Activated naive CD4-positive, alpha-beta T cell treated with anti-CD3 and anti-CD28 coated beads for 36 hours (primary cell): Measurements from ENCODE around the gene USP53. TPM values are rescaled to one million over a fixed set of nuclear protein-coding genes. Genes with fewer than 3 reads are reported as not detected.

ENCODE experiments used
- CTCF ChIA-PET: fragments of 350-600 bp; sonication (Branson Sonifier 250); formaldehyde crosslinking; loops from one replicate; lab custom pipeline; 2021; ENCODE audit warnings: antibody characterized with exemption; lab: Charles Lee
- DNase-seq: peaks from one replicate; pipeline ENCODE4 v3.0.0-alpha.2; 2020
- H3K27ac Mint-ChIP-seq: one replicate; pipeline ENCODE4 v1.8.0; 2021; ENCODE audit warnings: mild to moderate bottlenecking, mixed read lengths
- H3K27me3 Mint-ChIP-seq: one replicate; pipeline ENCODE4 v1.8.0; 2021; ENCODE audit warnings: low read depth, mixed read lengths
- H3K36me3 Mint-ChIP-seq: one replicate; pipeline ENCODE4 v1.8.0; 2021; ENCODE audit warnings: low read depth, mixed read lengths
- H3K4me1 Mint-ChIP-seq: one replicate; pipeline ENCODE4 v1.8.0; 2021; ENCODE audit warnings: low read depth, mixed read lengths
- H3K4me3 Mint-ChIP-seq: one replicate; pipeline ENCODE4 v1.8.0; 2021; ENCODE audit warnings: mild to moderate bottlenecking, moderate library complexity, mixed read lengths
- H3K9me3 Mint-ChIP-seq: one replicate; pipeline ENCODE4 v1.8.0; 2021; ENCODE audit warnings: mixed read lengths
- intact Hi-C: fragments of 100-400 bp; cut with micrococcal nuclease; formaldehyde crosslinking; loops from one replicate; pipeline ENCODE4 v1.15.1; 2023
- total RNA-seq, 2 experiments: library from RNA; stranded (reverse); gene quantifications; one replicate each; pipeline ENCODE4 v1.2.3, GENCODE V29; 2021

Gene USP53
- total RNA-seq, 2 experiments from 2014 or later = 8.6 to 9.3 TPM

- H3K27ac Mint-ChIP-seq = no peak overlapping the region
- H3K27me3 Mint-ChIP-seq = no peaks in the 10 kb centered on the region
- intact Hi-C loops = no loop called here
- H3K4me3 Mint-ChIP-seq = no peak overlapping the region
- DNase-seq = no peak
- no peaks in the 10 kb centered on the region for H3K9me3 Mint-ChIP-seq
- peaks cover 37% of the 10 kb centered on the region for H3K4me1 Mint-ChIP-seq
- CTCF ChIA-PET = no interaction called here
- H3K36me3 Mint-ChIP-seq = peaks cover 13% of the 10 kb centered on the region
Observed at GRCh38 chr4:119229908-119230687, 17.6 kb downstream of the USP53 start.

- Mint-ChIP-seq H3K27me3 (no peaks in the 10 kb centered on the region), H3K9me3 (no peaks in the 10 kb centered on the region), H3K27ac (no peak overlapping the region), H3K4me1 (peaks cover 42% of the 10 kb centered on the region), H3K36me3 (peaks cover 15% of the 10 kb centered on the region), H3K4me3 (no peak overlapping the region)
- no peak for DNase-seq
- intact Hi-C loops = no loop called here
- CTCF ChIA-PET = no interaction called here
Observed at GRCh38 chr4:119231491-119231890, 19.0 kb downstream of the USP53 start.

DNA sequence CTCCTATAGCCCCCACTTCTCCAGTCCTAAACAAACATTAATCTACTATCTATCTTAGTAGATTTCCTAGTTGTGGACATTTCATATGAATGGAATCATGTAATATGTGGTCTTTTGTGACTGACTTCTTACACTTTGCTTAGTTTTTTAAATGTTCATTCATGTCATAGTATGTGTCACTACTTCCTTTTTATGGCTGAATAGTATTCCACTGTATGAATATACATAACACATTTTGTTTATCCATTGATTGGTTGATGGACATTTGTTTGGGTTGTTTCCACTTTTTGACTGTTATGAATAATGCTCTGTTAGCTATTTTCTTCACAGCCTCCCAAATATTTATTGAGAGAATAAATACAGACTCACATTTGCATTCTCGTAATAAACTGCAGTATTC is 19.8 kb downstream of the USP53 start:
- Mint-ChIP-seq H3K4me1 (peaks cover 49% of the 10 kb centered on the region), H3K27me3 (no peaks in the 10 kb centered on the region), H3K27ac (no peak overlapping the region), H3K9me3 (no peaks in the 10 kb centered on the region), H3K36me3 (peaks cover 13% of the 10 kb centered on the region), H3K4me3 (no peak overlapping the region)
- no peak for DNase-seq
- CTCF ChIA-PET = interaction anchor here (1.0 kb wide), 1 partner anchor 19 kb away, joined by 3 read pairs; the partner anchor contains the start of gene USP53
- intact Hi-C loops = no loop called here

- peaks cover 50% of the 10 kb centered on the region for H3K4me1 Mint-ChIP-seq
- peaks cover 13% of the 10 kb centered on the region for H3K36me3 Mint-ChIP-seq
- CTCF ChIA-PET = interaction anchor here (1.0 kb wide), 1 partner anchor 20 kb away, joined by 3 read pairs; the partner anchor contains the start of gene USP53
- intact Hi-C loops = loop anchor here (1.0 kb wide), 1 partner anchor 14 kb away; no protein-coding TSS in a partner anchor
- no peak overlapping the region for H3K4me3 Mint-ChIP-seq
- H3K27ac Mint-ChIP-seq = no peak overlapping the region
- H3K27me3 Mint-ChIP-seq = no peaks in the 10 kb centered on the region
- DNase-seq = no peak
- no peaks in the 10 kb centered on the region for H3K9me3 Mint-ChIP-seq
Observed at GRCh38 chr4:119233191-119233590, 20.7 kb downstream of the USP53 start.

DNA sequence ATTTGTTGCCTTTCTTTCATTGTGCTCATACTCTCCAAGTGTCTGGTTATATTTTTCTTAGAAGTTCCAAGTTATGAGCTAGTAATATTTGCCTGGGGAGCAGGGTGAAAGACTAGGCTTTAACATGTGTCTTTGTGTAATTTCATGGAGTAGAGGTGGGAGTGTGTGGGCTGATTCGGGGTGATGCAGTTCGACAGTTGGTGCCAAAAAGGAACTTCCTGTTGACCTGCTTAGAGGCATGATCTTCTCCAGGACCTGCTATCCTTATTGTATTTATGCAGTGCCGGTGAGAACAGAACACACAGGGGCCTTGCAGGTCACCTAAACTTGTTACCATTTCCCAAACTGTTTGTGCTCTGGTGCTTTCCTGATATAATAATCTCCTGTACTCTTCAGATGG is 21.2 kb downstream of the USP53 start:
- Mint-ChIP-seq H3K4me3 (peak overlapping the region; percentile 37), H3K27me3 (no peaks in the 10 kb centered on the region), H3K9me3 (no peaks in the 10 kb centered on the region), H3K27ac (no peak overlapping the region), H3K4me1 (peaks cover 49% of the 10 kb centered on the region), H3K36me3 (peaks cover 14% of the 10 kb centered on the region)
- DNase-seq = no peak
- CTCF ChIA-PET = no interaction called here
- intact Hi-C loops = loop anchor here (1.0 kb wide), 1 partner anchor 14 kb away; no protein-coding TSS in a partner anchor

DNA sequence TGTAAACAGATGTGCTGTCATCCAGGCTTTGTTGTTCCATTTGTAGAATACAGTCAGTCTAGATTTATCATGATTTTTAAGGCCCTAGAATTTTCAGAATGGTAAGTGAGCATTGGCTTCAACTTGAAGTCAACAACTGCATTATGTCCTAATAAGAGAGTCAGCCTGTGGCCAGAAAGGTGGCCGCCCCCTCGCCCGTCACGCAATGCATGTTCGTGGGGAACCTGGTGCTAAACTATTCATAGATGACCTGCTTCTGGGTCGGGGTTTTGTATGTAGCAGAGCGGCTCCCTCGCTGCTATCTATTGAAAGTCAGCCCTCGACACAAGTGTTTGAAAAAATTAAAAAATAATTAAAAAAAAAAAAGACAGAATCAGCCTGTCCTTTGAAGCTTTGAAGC is 24.7 kb downstream of the USP53 start:
- peaks cover 12% of the 10 kb centered on the region for H3K36me3 Mint-ChIP-seq
- CTCF ChIA-PET = interaction anchor here (0.9 to 1.6 kb wide), 4 partner anchors 25 to 198 kb away, joined by 3 to 7 read pairs (median 4); partner anchors contain the start of gene USP53
- intact Hi-C loops = no loop called here
- H3K4me1 Mint-ChIP-seq = peaks cover 44% of the 10 kb centered on the region
- no peak overlapping the region for H3K27ac Mint-ChIP-seq
- no peak for DNase-seq
- no peaks in the 10 kb centered on the region for H3K9me3 Mint-ChIP-seq
- no peak overlapping the region for H3K4me3 Mint-ChIP-seq
- H3K27me3 Mint-ChIP-seq = no peaks in the 10 kb centered on the region

GRCh38 chr4:119237642-119238041 is 25.1 kb downstream of the USP53 start:
- intact Hi-C loops = loop anchor here (1.0 to 2.0 kb wide), 5 partner anchors 27 to 199 kb away; a partner anchor contains a TSS
- no peak overlapping the region for H3K4me3 Mint-ChIP-seq

DNA sequence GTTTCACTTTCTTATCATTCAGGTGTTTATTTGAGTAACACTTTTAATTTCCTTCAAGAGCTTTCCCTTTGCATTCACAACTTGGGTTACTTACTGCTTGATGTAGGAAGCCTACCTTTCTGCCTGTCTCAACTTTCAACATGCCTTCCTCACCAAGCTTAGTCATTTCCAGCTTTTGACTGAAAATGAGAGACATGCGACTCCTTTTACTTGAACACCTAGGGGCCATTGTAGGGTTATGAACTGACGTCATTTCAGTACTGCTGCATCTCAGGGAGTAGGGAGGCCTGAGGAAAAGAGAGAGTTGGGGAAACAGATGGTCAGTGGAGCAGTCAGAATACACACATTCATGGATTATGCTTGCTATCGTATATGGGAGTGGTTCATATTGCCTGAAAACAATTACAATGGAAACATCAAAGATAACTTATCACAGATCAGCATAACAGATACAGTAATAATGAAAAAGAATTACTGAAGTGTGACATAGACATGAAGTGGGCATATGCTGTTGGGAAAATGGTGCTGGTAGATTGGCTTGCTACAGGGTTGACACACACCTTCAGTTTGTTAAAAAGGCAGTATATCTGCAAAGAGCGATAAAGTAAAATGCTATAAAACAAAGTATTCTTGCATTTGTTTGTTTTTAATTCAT is 25.7 kb downstream of the USP53 start:
- Mint-ChIP-seq H3K9me3 (no peaks in the 10 kb centered on the region), H3K4me3 (no peak overlapping the region)
- CTCF ChIA-PET = interaction anchor here (0.9 to 1.6 kb wide), 5 partner anchors 26 to 199 kb away, joined by 3 to 7 read pairs (median 3); partner anchors contain the start of gene USP53

More at GRCh38 chr4:119237642-119238041, 25.1 kb downstream of the USP53 start:
- Mint-ChIP-seq H3K36me3 (peaks cover 10% of the 10 kb centered on the region), H3K9me3 (no peaks in the 10 kb centered on the region), H3K27me3 (no peaks in the 10 kb centered on the region), H3K27ac (peak overlapping the region; percentile 72), H3K4me1 (peaks cover 42% of the 10 kb centered on the region)
- CTCF ChIA-PET = interaction anchor here (0.9 to 1.6 kb wide), 5 partner anchors 25 to 199 kb away, joined by 3 to 7 read pairs (median 3); partner anchors contain the start of gene USP53
- DNase-seq = no peak

DNA sequence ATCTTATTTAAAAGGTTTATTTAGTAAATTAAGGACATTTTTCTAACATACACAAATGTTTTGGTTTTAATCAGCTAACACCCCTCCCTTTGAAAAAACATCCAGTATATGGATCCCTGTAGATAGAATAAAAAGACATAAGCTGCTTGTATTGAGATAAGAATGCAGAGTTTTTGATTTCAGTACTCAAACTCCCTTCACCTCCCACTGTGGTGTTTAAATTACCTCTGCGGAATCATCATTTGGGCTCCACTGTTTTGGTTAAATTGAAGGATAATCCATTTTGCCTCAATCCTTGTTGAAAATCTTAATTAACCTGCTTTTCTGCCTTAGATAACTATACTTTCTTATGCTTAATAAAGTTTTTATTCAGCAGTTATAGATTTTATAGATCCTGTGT is 27.6 kb downstream of the USP53 start:
- CTCF ChIA-PET = interaction anchor here (1.7 kb wide), 1 partner anchor 24 kb away, joined by 3 read pairs; no protein-coding TSS in a partner anchor
- DNase-seq = no peak
- Mint-ChIP-seq H3K4me1 (peaks cover 27% of the 10 kb centered on the region), H3K36me3 (peaks cover 14% of the 10 kb centered on the region), H3K27ac (no peak overlapping the region), H3K9me3 (no peaks in the 10 kb centered on the region), H3K4me3 (no peak overlapping the region), H3K27me3 (no peaks in the 10 kb centered on the region)
- intact Hi-C loops = no loop called here

More for the DNA sequence above, 25.7 kb downstream of the USP53 start:
- intact Hi-C loops = loop anchor here (1.0 to 2.0 kb wide), 5 partner anchors 26 to 200 kb away; a partner anchor contains a TSS
- Mint-ChIP-seq H3K27me3 (no peaks in the 10 kb centered on the region), H3K36me3 (peaks cover 10% of the 10 kb centered on the region), H3K27ac (peak overlapping the region; percentile 72), H3K4me1 (peaks cover 38% of the 10 kb centered on the region)
- DNase-seq = peak; percentile 60

DNA sequence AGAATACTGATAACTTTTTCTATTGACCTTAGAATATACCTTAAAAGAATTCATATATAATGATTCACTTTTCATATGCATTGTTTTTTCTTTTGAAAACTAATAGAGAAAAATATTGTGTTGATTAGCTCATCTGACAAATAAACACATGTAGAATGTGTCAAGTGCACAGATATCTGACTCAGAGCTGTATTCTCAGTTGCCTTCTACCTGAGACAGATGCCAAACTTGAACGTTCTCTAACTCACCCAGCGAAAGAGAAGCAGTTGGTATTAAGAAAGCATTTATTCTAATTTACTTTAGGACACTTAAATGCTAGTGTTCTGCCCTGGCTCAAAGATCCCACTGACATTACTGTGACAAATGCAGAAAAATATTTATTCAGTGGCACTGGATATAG is 28.1 kb downstream of the USP53 start:
- CTCF ChIA-PET = no interaction called here
- no peak for DNase-seq
- H3K4me1 Mint-ChIP-seq = peaks cover 26% of the 10 kb centered on the region
- H3K27me3 Mint-ChIP-seq = no peaks in the 10 kb centered on the region
- H3K4me3 Mint-ChIP-seq = no peak overlapping the region
- H3K9me3 Mint-ChIP-seq = no peaks in the 10 kb centered on the region
- intact Hi-C loops = no loop called here
- H3K36me3 Mint-ChIP-seq = peaks cover 14% of the 10 kb centered on the region
- no peak overlapping the region for H3K27ac Mint-ChIP-seq

DNA sequence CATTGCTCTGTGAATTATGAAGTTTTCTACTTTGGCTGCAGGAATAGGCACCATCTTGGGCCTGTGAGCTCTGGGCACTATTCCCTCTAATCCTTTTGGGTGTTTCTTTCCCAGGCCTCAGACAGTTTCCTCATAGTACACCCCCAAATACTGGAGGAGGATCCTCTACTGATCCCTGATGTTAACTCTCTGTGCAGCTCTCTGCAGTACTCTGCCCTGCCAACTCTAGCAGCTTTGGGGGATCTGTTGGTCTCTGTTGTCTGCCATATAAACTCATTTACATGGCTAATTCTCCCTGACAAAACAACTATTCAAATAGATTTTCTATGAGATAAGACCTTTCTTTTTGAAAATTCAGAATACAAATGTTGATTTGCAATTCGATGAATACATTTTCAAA is 29.9 kb downstream of the USP53 start:
- intact Hi-C loops = no loop called here
- H3K36me3 Mint-ChIP-seq = peaks cover 21% of the 10 kb centered on the region
- H3K27me3 Mint-ChIP-seq = no peaks in the 10 kb centered on the region
- H3K4me1 Mint-ChIP-seq = peaks cover 15% of the 10 kb centered on the region
- no peak overlapping the region for H3K4me3 Mint-ChIP-seq
- H3K27ac Mint-ChIP-seq = no peak overlapping the region
- CTCF ChIA-PET = no interaction called here
- H3K9me3 Mint-ChIP-seq = no peaks in the 10 kb centered on the region
- DNase-seq = no peak

DNA sequence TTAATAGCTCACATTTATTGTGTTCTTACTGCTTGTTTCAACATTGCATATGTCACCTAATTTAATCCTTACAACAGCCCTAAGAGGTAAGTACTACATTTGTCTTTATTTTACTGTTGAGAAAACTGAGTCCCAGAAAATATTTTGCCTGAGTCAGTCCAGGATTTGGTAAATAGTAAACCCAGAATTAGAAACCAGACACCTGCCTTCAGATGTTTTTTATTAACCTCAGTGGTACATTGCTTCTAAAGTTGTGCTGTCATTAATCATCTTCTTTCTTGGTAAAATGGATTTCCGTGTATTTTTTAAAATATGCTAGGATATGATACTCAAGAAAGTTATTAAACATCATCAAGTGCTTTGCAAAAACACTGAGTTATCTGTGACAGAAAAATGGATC is 31.4 kb downstream of the USP53 start:
- no peaks in the 10 kb centered on the region for H3K9me3 Mint-ChIP-seq
- intact Hi-C loops = no loop called here
- peaks cover 4% of the 10 kb centered on the region for H3K4me1 Mint-ChIP-seq
- no peaks in the 10 kb centered on the region for H3K27me3 Mint-ChIP-seq
- CTCF ChIA-PET = no interaction called here
- no peak for DNase-seq
- peaks cover 24% of the 10 kb centered on the region for H3K36me3 Mint-ChIP-seq
- H3K4me3 Mint-ChIP-seq = no peak overlapping the region
- no peak overlapping the region for H3K27ac Mint-ChIP-seq
